Thyroid gland (tissue), 4 donors: ENCODE results near the gene CST7. TPM values are rescaled to one million over a fixed set of nuclear protein-coding genes. Genes with fewer than 3 reads are reported as not detected.

ENCODE experiments used
- DNase-seq, 2 donors: peaks; one replicate each; pipeline ENCODE4 v3.0.0-alpha.2; 2019
- H3K27ac ChIP-seq, 3 donors: fragments of 200-600 bp; sonication (generic); 1 replicate in 2 of 3; 2 replicates in 1 of 3; pipeline ENCODE4 v1.5.1; 2016 to 2019; ENCODE audit warnings: mild to moderate bottlenecking in 1 of 3, moderate library complexity in 1 of 3
- H3K27me3 ChIP-seq: fragments of 200-600 bp; sonication (generic); one replicate; pipeline ENCODE4 v1.5.1; 2019
- H3K36me3 ChIP-seq, 2 donors: fragments of 200-600 bp; sonication (generic); one replicate each; pipeline ENCODE4 v1.5.1; 2016 to 2019
- H3K4me1 ChIP-seq, 2 donors: fragments of 200-600 bp; sonication (generic); one replicate each; pipeline ENCODE4 v1.5.1; 2017 to 2019
- H3K4me3 ChIP-seq, 3 donors: fragments of 200-600 bp; sonication (generic); replicated peaks in 1 of 3; 1 replicate in 2 of 3; 2 replicates in 1 of 3; pipeline ENCODE4 v1.5.1; 2016; ENCODE audit warnings: mild to moderate bottlenecking in 1 of 3
- H3K9me3 ChIP-seq: fragments of 200-600 bp; sonication (generic); one replicate; pipeline ENCODE4 v1.5.1; 2017
- CTCF ChIP-seq, 6 experiments: fragments of 200-600 bp in 3 of 6; fragments of 450-650 bp in 3 of 6; sonication (generic) in 3 of 6; IDR thresholded peaks; one replicate each; pipeline ENCODE4 v1.5.1; 2016 to 2019; ENCODE audit warnings: antibody characterized with exemption in 6 of 6, mild to moderate bottlenecking in 2 of 6, inconsistent platforms in 1 of 6, moderate library complexity in 1 of 6
- POLR2A ChIP-seq, 2 donors: fragments of 450-650 bp; IDR thresholded peaks; one replicate each; pipeline ENCODE4 v1.6.1; 2017; ENCODE audit warnings: antibody characterized with exemption in 2 of 2, mild to moderate bottlenecking in 2 of 2, moderate library complexity in 1 of 2
- WGBS, 2 donors: methylation state at CpG; one replicate each; pipeline ENCODE4 v1.1.5; 2017; 5-methylcytosine and 5-hydroxymethylcytosine counted together
- intact Hi-C: fragments of 100-400 bp; cut with DNase I; formaldehyde crosslinking; loops from one replicate; pipeline ENCODE4 v1.15.1; 2023
- total RNA-seq, 4 donors: library from RNA; depleted of rRNA; stranded (reverse); fragments of >200 nt; gene quantifications; one replicate each; pipeline ENCODE4 v1.2.3, GENCODE V29; 2016

CST7 gene
- total RNA-seq, 4 donors from 2014 or later, result 1.3 to 3.6 (median 2.5) TPM

DNA sequence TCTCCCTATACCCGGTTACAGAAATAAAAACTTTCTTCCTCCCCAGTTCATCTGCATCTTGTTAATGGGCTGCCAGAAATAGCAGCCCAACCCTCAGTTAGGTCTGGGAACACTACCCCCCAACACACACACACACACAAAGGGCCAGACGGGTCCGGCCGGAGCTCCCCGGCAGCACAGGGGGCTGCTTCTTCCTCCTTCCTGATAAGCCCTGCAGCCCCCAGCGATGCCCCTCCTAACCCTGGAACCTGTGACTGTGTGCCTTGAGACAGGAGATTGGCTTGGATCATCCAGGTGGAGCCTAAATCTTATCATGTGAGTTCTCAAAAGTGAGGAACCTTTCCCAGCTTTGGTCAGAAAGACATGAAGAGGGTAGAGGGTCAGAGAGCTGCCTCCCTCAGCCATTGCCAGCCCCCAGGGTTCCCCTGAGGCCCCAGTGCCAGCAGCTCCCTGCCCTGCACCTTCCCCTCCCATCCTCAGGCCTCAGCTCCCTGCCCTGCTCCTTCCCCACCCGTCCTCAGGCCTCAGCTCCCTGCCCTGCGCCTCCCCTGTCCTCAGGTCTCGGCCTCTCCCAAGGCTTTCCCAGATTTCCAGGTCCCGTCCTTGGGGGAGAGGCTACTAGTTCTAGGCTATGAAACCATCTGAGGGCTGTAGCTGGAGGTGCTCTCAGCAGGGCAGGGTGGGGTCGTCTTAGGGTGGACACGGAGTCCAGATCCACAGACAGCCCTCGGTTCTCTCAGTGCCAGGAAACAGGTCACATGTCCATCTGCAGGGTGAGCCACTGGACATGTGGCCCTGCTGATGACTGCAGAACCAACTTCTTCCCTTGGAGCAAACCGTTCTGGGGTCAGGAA is 34.5 kb upstream of the CST7 start:
- no peak for TF ChIP-seq POLR2A (IDR thresholded peaks at IDR 0.05)
- TF ChIP-seq CTCF (IDR thresholded peaks at IDR 0.05), result no peak
- peaks cover 9 to 12% of the 10 kb centered on the region in 2 donors for H3K4me1 ChIP-seq
- no peak overlapping the region for H3K4me3 ChIP-seq
- H3K36me3 ChIP-seq, result no peaks in the 10 kb centered on the region
- WGBS, 2 donors, result 75 to 91% methylated on average over 14 of the region's 14 CpGs
- H3K27ac ChIP-seq, result no peak overlapping the region
- no peak for DNase-seq
- H3K27me3 ChIP-seq, result no peaks in the 10 kb centered on the region
- H3K9me3 ChIP-seq, result no peaks in the 10 kb centered on the region
- intact Hi-C loops, result loop anchor here (5.0 kb wide), 1 partner anchor 752 kb away; no protein-coding TSS in a partner anchor

GRCh38 chr20:24915440-24915839 is 33.6 kb upstream of the CST7 start:
- Histone ChIP-seq H3K36me3 (no peaks in the 10 kb centered on the region), H3K27ac (no peak overlapping the region), H3K4me3 (no peak overlapping the region), H3K4me1 (peaks cover 9 to 15% of the 10 kb centered on the region in 2 donors), H3K9me3 (no peaks in the 10 kb centered on the region), H3K27me3 (no peaks in the 10 kb centered on the region)
- 95% methylated on average over 9 of the region's 9 CpGs for WGBS, 2 donors
- no peak for DNase-seq
- no peak for TF ChIP-seq CTCF (IDR thresholded peaks at IDR 0.05)
- no peak for TF ChIP-seq POLR2A (IDR thresholded peaks at IDR 0.05)
- intact Hi-C loops, result loop anchor here (5.0 kb wide), 1 partner anchor 753 kb away; no protein-coding TSS in a partner anchor

- Histone ChIP-seq H3K27me3 (no peaks in the 10 kb centered on the region), H3K9me3 (no peaks in the 10 kb centered on the region), H3K36me3 (no peaks in the 10 kb centered on the region), H3K4me3 (no peak overlapping the region), H3K27ac (no peak overlapping the region), H3K4me1 (peaks cover 9 to 18% of the 10 kb centered on the region in 2 donors)
- no peak for DNase-seq
- intact Hi-C loops, result loop anchor here (5.0 kb wide), 1 partner anchor 754 kb away; no protein-coding TSS in a partner anchor
- 95 to 100% methylated on average over 1 to 7 of the region's 7 CpGs for WGBS, 2 donors
- TF ChIP-seq POLR2A (IDR thresholded peaks at IDR 0.05) (no peak), CTCF (IDR thresholded peaks at IDR 0.05) (no peak)
Observed at GRCh38 chr20:24915892-24916291, 33.2 kb upstream of the CST7 start.

GRCh38 chr20:24916412-24916811 is 32.7 kb upstream of the CST7 start:
- H3K4me1 ChIP-seq, result peaks cover 12 to 18% of the 10 kb centered on the region in 2 donors
- H3K36me3 ChIP-seq, result no peaks in the 10 kb centered on the region
- no peak overlapping the region for H3K27ac ChIP-seq
- intact Hi-C loops, result loop anchor here (5.0 kb wide), 1 partner anchor 754 kb away; no protein-coding TSS in a partner anchor
- WGBS, 2 donors, result 100% methylated on average over 1 of the region's 1 CpG
- no peak for TF ChIP-seq POLR2A (IDR thresholded peaks at IDR 0.05)
- TF ChIP-seq CTCF (IDR thresholded peaks at IDR 0.05), result no peak
- no peaks in the 10 kb centered on the region for H3K27me3 ChIP-seq
- no peak overlapping the region for H3K4me3 ChIP-seq
- no peak for DNase-seq
- no peaks in the 10 kb centered on the region for H3K9me3 ChIP-seq

DNA sequence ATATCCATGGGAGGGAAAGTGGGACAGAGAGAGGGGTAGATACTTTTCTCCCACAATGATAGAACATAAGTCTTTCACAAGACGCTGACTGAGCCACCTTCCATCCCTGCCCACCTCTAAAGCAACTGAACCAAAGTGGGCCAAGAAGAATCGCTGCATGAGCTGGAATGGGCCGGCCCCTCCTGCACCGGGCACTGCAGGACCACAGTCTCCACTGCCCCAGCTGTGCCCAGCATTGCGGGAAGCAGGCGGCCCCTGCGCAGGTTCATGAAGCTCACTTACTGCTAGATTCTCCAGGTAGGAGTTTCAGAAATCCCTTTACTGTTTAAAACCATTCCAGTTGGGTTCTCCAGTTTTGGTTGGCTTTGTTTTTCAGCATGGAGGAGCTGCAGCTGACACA is 32.0 kb upstream of the CST7 start:
- 85 to 92% methylated on average over 7 of the region's 7 CpGs for whole genome bisulfite sequencing, 2 donors
- Histone ChIP-seq H3K4me3 (no peak overlapping the region), H3K27ac (no peak overlapping the region), H3K36me3 (no peaks in the 10 kb centered on the region), H3K9me3 (no peaks in the 10 kb centered on the region), H3K4me1 (peaks cover 12 to 18% of the 10 kb centered on the region in 2 donors), H3K27me3 (no peaks in the 10 kb centered on the region)
- no peak for DNase-seq
- TF ChIP-seq CTCF (IDR thresholded peaks at IDR 0.05) (no peak), POLR2A (IDR thresholded peaks at IDR 0.05) (no peak)
- intact Hi-C loops, result loop anchor here (5.0 kb wide), 1 partner anchor 755 kb away; no protein-coding TSS in a partner anchor
